Activated CD4-positive, alpha-beta T cell treated with anti-CD3 and anti-CD28 coated beads for 24 hours (primary cell): ENCODE data around the gene CCDC66.

Source experiments
- DNase-seq, 2 donors: peaks; one replicate each; pipeline ENCODE4 v3.0.0-alpha.2; 2020; ENCODE audit warnings: low read depth in 2 of 2

Gene CCDC66

GRCh38 chr3:56621681-56622080, 64.7 kb downstream of the CCDC66 start:
- DNase-seq, result no peak

GRCh38 chr3:56622381-56622780, 65.4 kb downstream of the CCDC66 start:
- no peak for DNase-seq

GRCh38 chr3:56624725-56625124, 67.8 kb downstream of the CCDC66 start:
- no peak for DNase-seq

GRCh38 chr3:56629047-56629446, 72.1 kb downstream of the CCDC66 start:
- no peak for DNase-seq

GRCh38 chr3:56629451-56629850, 72.5 kb downstream of the CCDC66 start:
- no peak for DNase-seq

- no peak for DNase-seq
These were observed 74.0 kb downstream of the CCDC66 start for GRCh38 chr3:56630966-56631365.

GRCh38 chr3:56633181-56633580, 76.2 kb downstream of the CCDC66 start:
- no peak for DNase-seq

- DNase-seq, result no peak
These were observed 76.9 kb downstream of the CCDC66 start for GRCh38 chr3:56633602-56634535.

GRCh38 chr3:56645407-56645806, 88.4 kb downstream of the CCDC66 start:
- DNase-seq, result no peak

- DNase-seq, result no peak
These were observed 97.5 kb downstream of the CCDC66 start for GRCh38 chr3:56654460-56654859.

GRCh38 chr3:56655709-56656108, 98.7 kb downstream of the CCDC66 start:
- no peak for DNase-seq

- DNase-seq, result no peak
These were observed 107.8 kb downstream of the CCDC66 start for GRCh38 chr3:56664823-56665222.

GRCh38 chr3:56667973-56668579, 111.1 kb downstream of the CCDC66 start:
- DNase-seq, result no peak
